ENCODE measurements around the gene APOC4.

GRCh38 chr19:44942067-44942571 lies at the start of gene APOC4:
- no peak for TF ChIP-seq CTCF (IDR thresholded peaks at IDR 0.05)
- no peak for TF ChIP-seq POLR2A (IDR thresholded peaks at IDR 0.05)
